ENCODE results near the gene SAP30.

DNA sequence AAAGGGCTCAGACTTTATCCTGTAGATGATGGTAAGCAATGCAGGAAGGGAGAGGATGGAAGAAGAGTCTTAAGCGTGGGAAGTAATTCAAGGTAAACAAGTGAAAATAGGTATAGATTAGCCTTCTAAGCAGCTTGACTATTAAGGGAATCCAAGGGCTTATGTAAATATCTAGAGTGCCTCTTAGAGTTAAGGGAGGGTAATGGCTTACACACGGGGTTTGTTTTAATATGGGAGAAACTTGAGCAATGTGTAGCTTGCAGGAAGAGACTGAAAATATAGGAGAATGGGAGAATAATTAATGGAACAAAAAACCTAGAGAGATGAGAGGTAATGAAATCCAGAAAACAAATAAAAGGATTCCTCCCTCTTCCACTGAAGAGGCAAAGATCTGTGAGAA is 12.8 kb upstream of the SAP30 start:
- TF ChIP-seq POLR2AphosphoS5 (IDR thresholded peaks at IDR 0.05; ENCODE audit: insufficient read depth in 1 of 2, low read depth in 1 of 2): no peak
- TF ChIP-seq, protein P1, sequence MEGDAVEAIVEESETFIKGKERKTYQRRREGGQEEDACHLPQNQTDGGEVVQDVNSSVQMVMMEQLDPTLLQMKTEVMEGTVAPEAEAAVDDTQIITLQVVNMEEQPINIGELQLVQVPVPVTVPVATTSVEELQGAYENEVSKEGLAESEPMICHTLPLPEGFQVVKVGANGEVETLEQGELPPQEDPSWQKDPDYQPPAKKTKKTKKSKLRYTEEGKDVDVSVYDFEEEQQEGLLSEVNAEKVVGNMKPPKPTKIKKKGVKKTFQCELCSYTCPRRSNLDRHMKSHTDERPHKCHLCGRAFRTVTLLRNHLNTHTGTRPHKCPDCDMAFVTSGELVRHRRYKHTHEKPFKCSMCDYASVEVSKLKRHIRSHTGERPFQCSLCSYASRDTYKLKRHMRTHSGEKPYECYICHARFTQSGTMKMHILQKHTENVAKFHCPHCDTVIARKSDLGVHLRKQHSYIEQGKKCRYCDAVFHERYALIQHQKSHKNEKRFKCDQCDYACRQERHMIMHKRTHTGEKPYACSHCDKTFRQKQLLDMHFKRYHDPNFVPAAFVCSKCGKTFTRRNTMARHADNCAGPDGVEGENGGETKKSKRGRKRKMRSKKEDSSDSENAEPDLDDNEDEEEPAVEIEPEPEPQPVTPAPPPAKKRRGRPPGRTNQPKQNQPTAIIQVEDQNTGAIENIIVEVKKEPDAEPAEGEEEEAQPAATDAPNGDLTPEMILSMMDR (IDR thresholded peaks at IDR 0.05): no peak

All from vagina (tissue), 2 donors.